ENCODE results near the gene ORMDL3. TPM values are rescaled to one million over a fixed set of nuclear protein-coding genes. Genes with fewer than 3 reads are reported as not detected.

ORMDL3 gene
- total and polyA plus RNA-seq, 2 experiments from 2014 or later = 33.6 to 38.5 TPM

- H2AFZ ChIP-seq = no peak overlapping the region
- H3K9me2 ChIP-seq (ENCODE audit: insufficient read depth) = no peaks in the 10 kb centered on the region
- peaks cover 35% of the 10 kb centered on the region for H3K36me3 Mint-ChIP-seq (ENCODE audit: low read depth)
- peak overlapping the region; percentile 78; the same call in 1 of the 2 replicates for H3K27ac Mint-ChIP-seq
- no peaks in the 10 kb centered on the region for H3K27me3 ChIP-seq (ENCODE audit: insufficient read depth)
- ATAC-seq = no peak
- peak overlapping the region; percentile 55 for H3K4me3 Mint-ChIP-seq
- peaks cover 32% of the 10 kb centered on the region for H3K79me2 ChIP-seq (replicated peaks; ENCODE audit: insufficient read depth)
- H3K4me2 ChIP-seq = peak overlapping the region; percentile 20; the same call in 1 of the 2 replicates
- peaks cover 38% of the 10 kb centered on the region for H3K4me1 Mint-ChIP-seq
- TF ChIP-seq ZNF114 (CRISPR knock-in tag; IDR thresholded peaks at IDR 0.05) (no peak), NANOG (IDR thresholded peaks at IDR 0.05; ENCODE audit: borderline replicate concordance) (no peak), REST (IDR thresholded peaks at IDR 0.05; ENCODE audit: unreplicated experiment) (no peak), POLR2AphosphoS5 (IDR thresholded peaks at IDR 0.05; ENCODE audit: low read depth) (no peak), EZH2 (IDR thresholded peaks at IDR 0.05; ENCODE audit: low read depth, unreplicated experiment) (no peak), ZNF331 (CRISPR knock-in tag; IDR thresholded peaks at IDR 0.05; ENCODE audit: low read depth) (no peak), CTCF (conservative IDR thresholded peaks at IDR 0.05; ENCODE audit: low read depth in 2 of 2) (no peak), STAT1 (IDR thresholded peaks at IDR 0.05; ENCODE audit: unreplicated experiment) (no peak)
- no peaks in the 10 kb centered on the region for H3K9me3 Mint-ChIP-seq
- no peak overlapping the region for H3K4me3 ChIP-seq
- no peak for DNase-seq (ENCODE audit: low spot score)
- peaks cover 12% of the 10 kb centered on the region for H3K27me3 Mint-ChIP-seq (ENCODE audit: insufficient read depth, low read depth, poor library complexity)
- peaks cover 15% of the 10 kb centered on the region for H3K4me1 ChIP-seq (ENCODE audit: insufficient read depth)
- H3F3A ChIP-seq (replicated peaks; ENCODE audit: low read depth) = peaks cover 7% of the 10 kb centered on the region
- H3K36me3 ChIP-seq (ENCODE audit: insufficient read depth) = peaks cover 5% of the 10 kb centered on the region; the same call in 1 of the 2 replicates
- H3K27ac ChIP-seq (ENCODE audit: low read depth) = no peak overlapping the region
- peaks cover 17% of the 10 kb centered on the region for H4K20me1 ChIP-seq (replicated peaks; ENCODE audit: insufficient read depth)
Observed at GRCh38 chr17:39923836-39924690, 3.3 kb downstream of the ORMDL3 start.

GRCh38 chr17:39923230-39923629 is 4.2 kb downstream of the ORMDL3 start:
- ATAC-seq (no peak), DNase-seq (ENCODE audit: low spot score) (no peak)
- Histone ChIP-seq H3K27me3 (ENCODE audit: insufficient read depth) (no peaks in the 10 kb centered on the region), H3K4me2 (no peak overlapping the region), H2AFZ (no peak overlapping the region), H3K9me2 (ENCODE audit: insufficient read depth) (no peaks in the 10 kb centered on the region), H3K79me2 (replicated peaks; ENCODE audit: insufficient read depth) (peaks cover 32% of the 10 kb centered on the region), H3F3A (replicated peaks; ENCODE audit: low read depth) (peaks cover 3% of the 10 kb centered on the region), H3K36me3 (ENCODE audit: insufficient read depth) (peaks cover 5% of the 10 kb centered on the region; the same call in 1 of the 2 replicates), H3K4me1 (ENCODE audit: insufficient read depth) (peaks cover 10% of the 10 kb centered on the region), H3K4me3 (no peak overlapping the region), H4K20me1 (replicated peaks; ENCODE audit: insufficient read depth) (peaks cover 17% of the 10 kb centered on the region), H3K27ac (ENCODE audit: low read depth) (no peak overlapping the region)
- Mint-ChIP-seq H3K9me3 (no peaks in the 10 kb centered on the region), H3K4me3 (no peak overlapping the region), H3K36me3 (ENCODE audit: low read depth) (peaks cover 36% of the 10 kb centered on the region), H3K27ac (no peak overlapping the region), H3K4me1 (peaks cover 31% of the 10 kb centered on the region), H3K27me3 (ENCODE audit: insufficient read depth, low read depth, poor library complexity) (peaks cover 12% of the 10 kb centered on the region)
- TF ChIP-seq NANOG (IDR thresholded peaks at IDR 0.05; ENCODE audit: borderline replicate concordance) (no peak), JUNB (IDR thresholded peaks at IDR 0.05; ENCODE audit: unreplicated experiment) (no peak), CTCF (conservative IDR thresholded peaks at IDR 0.05; ENCODE audit: low read depth in 2 of 2) (no peak), STAT1 (IDR thresholded peaks at IDR 0.05; ENCODE audit: unreplicated experiment) (no peak), POLR2AphosphoS5 (IDR thresholded peaks at IDR 0.05; ENCODE audit: low read depth) (no peak), ZNF114 (CRISPR knock-in tag; IDR thresholded peaks at IDR 0.05) (no peak), ZNF331 (CRISPR knock-in tag; IDR thresholded peaks at IDR 0.05; ENCODE audit: low read depth) (no peak), EZH2phosphoT487 (IDR thresholded peaks at IDR 0.05; ENCODE audit: unreplicated experiment) (no peak), REST (IDR thresholded peaks at IDR 0.05; ENCODE audit: unreplicated experiment) (no peak), EZH2 (IDR thresholded peaks at IDR 0.05; ENCODE audit: low read depth, unreplicated experiment) (no peak)
